ENCODE measurements around the gene LSM7.

GRCh38 chr19:2331601-2332246 is 3.3 kb upstream of the LSM7 start:
- TF ChIP-seq, protein P1, sequence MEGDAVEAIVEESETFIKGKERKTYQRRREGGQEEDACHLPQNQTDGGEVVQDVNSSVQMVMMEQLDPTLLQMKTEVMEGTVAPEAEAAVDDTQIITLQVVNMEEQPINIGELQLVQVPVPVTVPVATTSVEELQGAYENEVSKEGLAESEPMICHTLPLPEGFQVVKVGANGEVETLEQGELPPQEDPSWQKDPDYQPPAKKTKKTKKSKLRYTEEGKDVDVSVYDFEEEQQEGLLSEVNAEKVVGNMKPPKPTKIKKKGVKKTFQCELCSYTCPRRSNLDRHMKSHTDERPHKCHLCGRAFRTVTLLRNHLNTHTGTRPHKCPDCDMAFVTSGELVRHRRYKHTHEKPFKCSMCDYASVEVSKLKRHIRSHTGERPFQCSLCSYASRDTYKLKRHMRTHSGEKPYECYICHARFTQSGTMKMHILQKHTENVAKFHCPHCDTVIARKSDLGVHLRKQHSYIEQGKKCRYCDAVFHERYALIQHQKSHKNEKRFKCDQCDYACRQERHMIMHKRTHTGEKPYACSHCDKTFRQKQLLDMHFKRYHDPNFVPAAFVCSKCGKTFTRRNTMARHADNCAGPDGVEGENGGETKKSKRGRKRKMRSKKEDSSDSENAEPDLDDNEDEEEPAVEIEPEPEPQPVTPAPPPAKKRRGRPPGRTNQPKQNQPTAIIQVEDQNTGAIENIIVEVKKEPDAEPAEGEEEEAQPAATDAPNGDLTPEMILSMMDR (IDR thresholded peaks at IDR 0.05) = no peak
- no peak for TF ChIP-seq POLR2A (IDR thresholded peaks at IDR 0.05)
